ENCODE measurements around the gene SH3BGRL. TPM values are rescaled to one million over a fixed set of nuclear protein-coding genes. Genes with fewer than 3 reads are reported as not detected.

SH3BGRL gene
- total RNA-seq, 1 experiment from 2014 or later: 41.8 TPM

Other genes starting within 250 kb of the SH3BGRL start
- gene HMGN5, start 189 bp upstream of the SH3BGRL start, total RNA-seq (2021): 11.4 and 13.0 TPM in 2 replicates